D721Med (cell line): ENCODE data around the gene DECR2.

Experiments used
- DNase-seq: peaks from one replicate; pipeline ENCODE4 v3.0.0; 2011; ENCODE audit warnings: low spot score; ENCODE audit not compliant: insufficient read length
- FAIRE-seq: peaks from 2 replicates; lab custom pipeline; 2011; peaks lifted over from hg19 to GRCh38; lab: Jason Lieb, UNC
- TF ChIP-seq, protein P1 (sequence below): IDR thresholded peaks from 2 replicates; pipeline ENCODE4 v1.5.1; 2012; ENCODE audit warnings: mild to moderate bottlenecking, control low read depth; ENCODE audit not compliant: insufficient read depth; ENCODE audit errors: missing control alignments

The DECR2 gene

DNA sequence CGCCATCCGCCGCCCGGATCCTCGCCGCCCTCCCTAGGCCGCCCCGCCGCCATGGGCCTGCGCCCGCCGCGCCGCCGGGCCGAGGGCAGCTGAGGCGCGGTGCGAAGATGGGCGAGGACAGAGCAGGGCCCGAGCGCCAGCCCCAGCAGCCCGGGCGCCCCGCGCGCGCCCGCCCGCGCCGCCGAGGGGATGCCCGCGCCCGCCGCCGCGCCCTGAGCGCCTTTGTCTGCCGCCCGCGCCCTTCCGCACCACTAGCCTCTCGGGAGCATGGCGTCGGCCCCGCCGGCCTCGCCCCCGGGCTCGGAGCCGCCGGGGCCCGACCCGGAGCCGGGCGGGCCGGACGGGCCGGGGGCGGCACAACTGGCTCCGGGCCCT, 24.0 kb downstream of the DECR2 start:
- FAIRE-seq (no peak), DNase-seq (no peak)
- TF ChIP-seq, protein P1, sequence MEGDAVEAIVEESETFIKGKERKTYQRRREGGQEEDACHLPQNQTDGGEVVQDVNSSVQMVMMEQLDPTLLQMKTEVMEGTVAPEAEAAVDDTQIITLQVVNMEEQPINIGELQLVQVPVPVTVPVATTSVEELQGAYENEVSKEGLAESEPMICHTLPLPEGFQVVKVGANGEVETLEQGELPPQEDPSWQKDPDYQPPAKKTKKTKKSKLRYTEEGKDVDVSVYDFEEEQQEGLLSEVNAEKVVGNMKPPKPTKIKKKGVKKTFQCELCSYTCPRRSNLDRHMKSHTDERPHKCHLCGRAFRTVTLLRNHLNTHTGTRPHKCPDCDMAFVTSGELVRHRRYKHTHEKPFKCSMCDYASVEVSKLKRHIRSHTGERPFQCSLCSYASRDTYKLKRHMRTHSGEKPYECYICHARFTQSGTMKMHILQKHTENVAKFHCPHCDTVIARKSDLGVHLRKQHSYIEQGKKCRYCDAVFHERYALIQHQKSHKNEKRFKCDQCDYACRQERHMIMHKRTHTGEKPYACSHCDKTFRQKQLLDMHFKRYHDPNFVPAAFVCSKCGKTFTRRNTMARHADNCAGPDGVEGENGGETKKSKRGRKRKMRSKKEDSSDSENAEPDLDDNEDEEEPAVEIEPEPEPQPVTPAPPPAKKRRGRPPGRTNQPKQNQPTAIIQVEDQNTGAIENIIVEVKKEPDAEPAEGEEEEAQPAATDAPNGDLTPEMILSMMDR = no peak

DNA sequence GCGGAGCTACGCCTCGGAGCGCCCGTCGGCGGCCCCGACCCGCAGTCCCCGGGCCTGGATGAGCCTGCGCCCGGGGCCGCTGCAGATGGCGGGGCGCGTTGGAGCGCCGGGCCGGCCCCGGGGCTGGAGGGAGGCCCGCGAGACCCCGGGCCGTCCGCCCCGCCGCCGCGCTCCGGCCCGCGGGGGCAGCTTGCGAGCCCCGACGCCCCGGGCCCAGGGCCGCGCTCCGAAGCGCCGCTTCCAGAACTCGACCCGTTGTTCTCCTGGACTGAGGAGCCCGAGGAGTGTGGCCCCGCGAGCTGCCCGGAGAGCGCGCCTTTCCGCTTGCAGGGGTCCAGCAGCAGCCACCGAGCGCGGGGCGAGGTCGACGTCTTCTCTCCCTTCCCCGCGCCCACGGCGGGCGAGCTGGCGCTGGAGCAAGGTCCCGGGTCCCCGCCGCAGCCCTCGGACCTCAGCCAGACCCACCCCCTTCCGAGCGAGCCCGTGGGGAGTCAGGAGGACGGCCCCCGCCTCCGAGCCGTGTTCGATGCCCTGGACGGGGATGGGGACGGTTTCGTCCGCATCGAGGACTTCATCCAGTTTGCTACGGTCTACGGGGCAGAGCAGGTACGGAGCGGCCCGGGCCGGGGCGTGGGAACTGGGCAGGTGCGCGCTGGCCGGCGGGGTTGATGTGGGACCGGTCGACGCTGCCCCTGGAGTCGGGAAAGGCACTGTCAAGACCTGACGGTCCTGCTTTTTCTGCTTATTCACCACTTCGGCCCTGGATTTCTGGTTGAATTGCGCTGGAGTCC, 24.6 kb downstream of the DECR2 start:
- TF ChIP-seq, protein P1 = no peak
- DNase-seq = no peak
- FAIRE-seq = no peak

DNA sequence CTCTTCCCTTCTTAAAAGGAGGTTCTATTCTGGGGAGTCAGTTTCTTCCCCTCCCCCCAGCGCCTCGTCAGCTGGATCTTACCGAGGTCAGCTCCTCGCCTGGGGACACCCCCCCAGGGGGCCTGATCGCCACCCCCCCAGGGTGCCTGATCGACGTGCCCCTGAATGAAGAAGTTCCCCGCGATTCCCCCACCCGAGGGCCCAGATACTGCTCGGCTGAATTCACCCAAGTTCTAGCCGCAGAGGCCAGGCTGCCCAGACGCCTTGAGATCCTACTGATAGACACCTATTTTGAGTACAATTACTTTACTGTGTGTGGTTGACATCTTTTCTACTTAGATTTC, 25.2 kb downstream of the DECR2 start:
- no peak for FAIRE-seq
- no peak for DNase-seq
- TF ChIP-seq, protein P1 = no peak

DNA sequence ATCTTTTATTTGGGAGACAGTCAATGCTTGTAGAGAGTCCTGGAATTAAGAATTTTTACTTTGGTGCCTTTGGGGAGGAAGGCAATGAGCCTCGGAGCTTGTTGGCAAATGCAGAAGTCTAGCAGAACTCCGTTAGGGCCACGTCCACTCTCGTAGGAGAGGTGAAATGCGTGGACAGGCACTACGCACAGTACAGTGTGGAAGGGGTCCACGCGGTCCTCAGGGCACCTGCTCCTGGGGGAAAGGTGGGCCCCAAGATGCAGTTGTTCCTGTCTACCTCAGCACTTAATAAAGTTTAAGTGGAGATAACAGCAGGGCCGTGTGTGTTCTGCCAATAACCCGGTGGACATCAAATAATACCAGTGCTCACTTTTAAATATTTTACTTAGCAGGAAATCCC, 25.6 kb downstream of the DECR2 start:
- TF ChIP-seq, protein P1 = no peak
- no peak for DNase-seq
- FAIRE-seq = no peak

DNA sequence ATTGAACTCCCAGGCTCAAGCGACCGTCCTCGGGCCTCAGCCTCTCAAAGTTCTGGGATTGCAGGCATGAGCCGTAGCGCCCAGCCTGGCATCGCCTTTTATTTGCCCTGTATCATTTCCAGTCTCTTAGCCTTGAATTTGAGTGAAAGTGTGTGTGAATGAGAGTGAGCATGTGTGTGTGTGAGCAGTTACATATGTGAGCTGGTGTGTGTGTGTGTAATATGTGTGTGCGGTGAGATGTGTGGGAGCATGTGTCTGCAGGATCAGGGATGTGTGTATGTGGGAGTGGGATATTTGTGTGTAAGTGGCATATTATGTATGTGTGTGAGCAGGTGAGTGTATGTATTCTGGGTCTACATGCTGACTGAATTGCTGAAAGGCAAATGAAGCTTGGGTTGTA, 29.2 kb downstream of the DECR2 start:
- TF ChIP-seq, protein P1 = no peak
- DNase-seq = no peak
- FAIRE-seq = no peak

DNA sequence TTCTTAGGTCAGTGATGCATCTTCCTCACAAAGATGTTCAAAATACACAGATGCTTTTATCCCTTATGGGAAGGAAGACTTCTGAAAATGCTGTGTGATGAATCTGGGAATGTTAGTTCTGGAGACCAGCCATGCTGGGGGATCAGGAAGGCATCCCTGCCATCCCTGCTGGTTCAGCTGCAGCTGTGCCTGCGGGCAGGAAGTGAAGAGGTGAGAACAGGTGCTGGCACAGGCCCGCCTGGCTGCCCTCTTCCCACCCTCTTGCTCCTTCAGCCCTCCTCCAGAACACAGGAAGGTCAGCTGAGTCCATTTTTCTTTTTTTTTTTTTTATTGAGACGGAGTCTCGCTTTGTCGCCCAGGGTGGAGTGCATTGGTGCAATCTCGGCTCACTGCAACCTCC, 38.9 kb downstream of the DECR2 start:
- TF ChIP-seq, protein P1 = no peak
- no peak for FAIRE-seq
- no peak for DNase-seq

DNA sequence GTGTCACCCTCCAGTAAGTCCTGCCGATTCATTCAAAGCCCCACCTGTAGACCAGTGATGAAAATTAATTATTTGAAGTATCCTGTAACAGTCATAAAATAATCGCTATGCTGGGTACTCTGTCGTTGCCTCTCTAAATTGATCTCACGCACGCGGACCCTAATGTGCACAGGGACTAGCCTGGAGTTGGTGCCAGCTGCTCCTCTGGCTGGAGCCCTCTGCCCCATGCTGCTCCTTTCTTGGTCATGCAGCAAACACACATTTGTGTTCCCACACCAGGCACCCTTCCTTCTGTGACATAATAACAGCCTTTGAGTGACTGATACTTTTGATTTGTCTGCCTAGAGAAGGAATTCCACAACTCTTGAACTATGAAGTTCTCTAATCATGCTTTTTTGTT, 39.8 kb downstream of the DECR2 start:
- no peak for FAIRE-seq
- TF ChIP-seq, protein P1 = no peak
- DNase-seq = no peak
